VCaP (cell line): ENCODE results near the gene SH3GL3.

Experiments used
- H3K27ac ChIP-seq: fragments of 450-650 bp; 2 replicates; pipeline ENCODE4 v1.5.1; 2017
- CTCF ChIP-seq: fragments of 450-650 bp; conservative IDR thresholded peaks from 2 replicates; pipeline ENCODE4 v1.5.1; 2017; ENCODE audit warnings: mild to moderate bottlenecking, moderate library complexity

Gene SH3GL3

DNA sequence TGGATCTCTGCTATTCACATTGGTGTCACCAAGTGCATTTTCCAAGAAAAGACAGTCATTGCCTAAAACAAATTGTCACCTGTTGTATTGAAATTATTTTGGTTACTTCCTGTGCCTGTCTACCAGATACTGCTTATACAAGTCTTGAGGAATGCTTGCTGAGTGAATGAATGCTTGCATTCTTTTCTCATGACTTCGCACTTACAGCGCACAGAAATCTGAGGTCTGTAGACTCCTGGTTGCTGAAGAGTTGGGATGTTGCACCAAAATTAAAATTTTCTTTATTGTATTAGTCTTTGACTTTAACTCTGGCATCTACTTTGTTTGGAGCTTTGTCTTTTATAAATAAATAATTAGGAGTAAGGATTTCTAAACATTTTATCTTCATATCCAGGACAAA is 28.4 kb downstream of the SH3GL3 start:
- TF ChIP-seq CTCF: no peak
- no peak overlapping the region for H3K27ac ChIP-seq

GRCh38 chr15:83476066-83476465 is 28.9 kb downstream of the SH3GL3 start:
- H3K27ac ChIP-seq: no peak overlapping the region
- no peak for TF ChIP-seq CTCF

GRCh38 chr15:83476708-83477107 is 29.6 kb downstream of the SH3GL3 start:
- TF ChIP-seq CTCF: no peak
- no peak overlapping the region for H3K27ac ChIP-seq

DNA sequence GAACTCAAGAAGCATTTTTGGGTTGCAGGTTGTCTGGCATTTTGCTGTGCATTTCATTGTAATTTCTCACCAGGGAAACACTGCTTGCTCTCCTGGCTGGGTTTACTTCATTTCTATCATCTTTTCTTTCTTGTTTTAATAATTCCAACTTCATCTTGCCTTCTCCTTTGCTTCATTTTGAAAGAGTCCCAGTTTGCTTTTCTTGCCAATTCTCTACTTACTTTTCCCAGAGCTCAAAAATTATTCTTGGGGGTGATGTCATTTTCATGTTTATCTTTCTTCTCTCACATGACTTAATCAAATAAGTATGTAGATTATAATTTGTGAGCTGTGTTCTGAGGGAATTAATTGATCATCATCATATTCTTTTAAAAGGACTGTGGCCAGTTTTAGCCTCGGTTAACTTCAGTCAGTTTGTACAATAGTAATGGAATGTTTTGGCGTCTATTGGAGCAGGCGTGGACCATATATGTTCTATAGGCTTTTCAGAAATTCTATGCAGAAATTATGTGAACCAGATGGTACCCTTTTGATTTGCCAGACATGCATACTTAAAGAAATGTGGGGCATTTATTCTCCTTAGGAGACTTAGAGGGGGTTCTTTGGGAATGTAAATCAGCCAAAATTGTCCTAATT is 30.1 kb downstream of the SH3GL3 start:
- no peak for TF ChIP-seq CTCF
- H3K27ac ChIP-seq: no peak overlapping the region

GRCh38 chr15:83477808-83478537 is 30.8 kb downstream of the SH3GL3 start:
- TF ChIP-seq CTCF: no peak
- no peak overlapping the region for H3K27ac ChIP-seq

GRCh38 chr15:83483612-83484011 is 36.5 kb downstream of the SH3GL3 start:
- TF ChIP-seq CTCF: no peak
- H3K27ac ChIP-seq: no peak overlapping the region; the same call in 1 of the 2 replicates

- H3K27ac ChIP-seq: no peak overlapping the region
- TF ChIP-seq CTCF: no peak
These were observed 37.5 kb downstream of the SH3GL3 start for GRCh38 chr15:83484636-83485035.
